ENCODE results near the gene TULP4.

- TF ChIP-seq POLR2AphosphoS5 (IDR thresholded peaks at IDR 0.05) (no peak), CTCF (IDR thresholded peaks at IDR 0.05) (no peak)
These were observed 20.0 kb downstream of the TULP4 start for GRCh38 chr6:158332237-158332636.

Data from prostate gland (tissue), 2 donors.